ENCODE results near the gene IDH2.

DNA sequence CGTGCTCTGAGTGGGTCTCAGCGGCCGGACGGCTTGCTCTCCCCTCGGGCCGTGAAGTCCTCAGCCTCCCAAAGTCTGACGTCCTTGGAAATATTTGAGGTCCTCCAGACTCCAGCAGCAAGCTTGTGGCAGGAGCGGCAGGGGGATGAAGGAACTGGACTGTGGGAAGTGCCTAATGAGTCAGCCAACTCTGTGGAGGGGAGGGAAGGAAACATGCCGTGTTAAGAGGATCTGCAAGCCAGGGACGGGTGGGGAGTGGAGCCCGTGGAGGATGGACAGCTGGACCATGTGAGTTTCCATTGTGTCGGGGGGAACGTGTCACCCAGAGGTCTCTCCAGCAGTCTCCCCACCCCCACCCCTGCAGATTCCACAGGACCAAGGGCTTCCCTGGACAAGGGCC, 39.4 kb upstream of the IDH2 start:
- TF ChIP-seq, protein P1, sequence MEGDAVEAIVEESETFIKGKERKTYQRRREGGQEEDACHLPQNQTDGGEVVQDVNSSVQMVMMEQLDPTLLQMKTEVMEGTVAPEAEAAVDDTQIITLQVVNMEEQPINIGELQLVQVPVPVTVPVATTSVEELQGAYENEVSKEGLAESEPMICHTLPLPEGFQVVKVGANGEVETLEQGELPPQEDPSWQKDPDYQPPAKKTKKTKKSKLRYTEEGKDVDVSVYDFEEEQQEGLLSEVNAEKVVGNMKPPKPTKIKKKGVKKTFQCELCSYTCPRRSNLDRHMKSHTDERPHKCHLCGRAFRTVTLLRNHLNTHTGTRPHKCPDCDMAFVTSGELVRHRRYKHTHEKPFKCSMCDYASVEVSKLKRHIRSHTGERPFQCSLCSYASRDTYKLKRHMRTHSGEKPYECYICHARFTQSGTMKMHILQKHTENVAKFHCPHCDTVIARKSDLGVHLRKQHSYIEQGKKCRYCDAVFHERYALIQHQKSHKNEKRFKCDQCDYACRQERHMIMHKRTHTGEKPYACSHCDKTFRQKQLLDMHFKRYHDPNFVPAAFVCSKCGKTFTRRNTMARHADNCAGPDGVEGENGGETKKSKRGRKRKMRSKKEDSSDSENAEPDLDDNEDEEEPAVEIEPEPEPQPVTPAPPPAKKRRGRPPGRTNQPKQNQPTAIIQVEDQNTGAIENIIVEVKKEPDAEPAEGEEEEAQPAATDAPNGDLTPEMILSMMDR (IDR thresholded peaks at IDR 0.05) = no peak
- TF ChIP-seq POLR2AphosphoS5 (IDR thresholded peaks at IDR 0.05) = no peak

Measured in breast epithelium (tissue), 3 donors.